Measurements from ENCODE around the gene P2RX5. TPM values are rescaled to one million over a fixed set of nuclear protein-coding genes. Genes with fewer than 3 reads are reported as not detected.

P2RX5 gene
- total RNA-seq, 1 experiment from 2014 or later, result 8.8 TPM

GRCh38 chr17:3655766-3656165, 40.2 kb downstream of the P2RX5 start:
- ATAC-seq, result no peak
- no peak overlapping the region for H3K4me3 Mint-ChIP-seq
- 0 out of 2 replicates have a peak overlapping the region, but pooled peaks have one; percentile 41 for H3K27ac Mint-ChIP-seq
- no peaks in the 10 kb centered on the region for H3K9me3 Mint-ChIP-seq
- ChIA-PET POLR2A (no interaction called here), CTCF (interaction anchor here (0.6 to 2.5 kb wide), 2 partner anchors 27 to 36 kb away, joined by 3 to 5 read pairs; no protein-coding TSS in a partner anchor)
- no peaks in the 10 kb centered on the region for H3K4me1 Mint-ChIP-seq
- H3K36me3 Mint-ChIP-seq, result no peaks in the 10 kb centered on the region
- DNase-seq (ENCODE audit: low spot score), result no peak
- H3K27me3 Mint-ChIP-seq (ENCODE audit: low read depth), result no peaks in the 10 kb centered on the region
- TF ChIP-seq FOXP1 (CRISPR knock-in tag; IDR thresholded peaks at IDR 0.05; ENCODE audit: borderline replicate concordance) (no peak), FOXK1 (CRISPR knock-in tag; IDR thresholded peaks at IDR 0.05) (no peak), ZNF281 (CRISPR knock-in tag; IDR thresholded peaks at IDR 0.05) (no peak), ESRRA (CRISPR knock-in tag; IDR thresholded peaks at IDR 0.05; ENCODE audit: borderline replicate concordance) (no peak), CBFB (CRISPR knock-in tag; IDR thresholded peaks at IDR 0.05; ENCODE audit: low read depth) (no peak), USF1 (CRISPR knock-in tag; IDR thresholded peaks at IDR 0.05) (no peak), CREM (CRISPR knock-in tag; IDR thresholded peaks at IDR 0.05) (no peak), CDX4 (CRISPR knock-in tag; IDR thresholded peaks at IDR 0.05; ENCODE audit: borderline replicate concordance) (no peak), CREB1 (CRISPR knock-in tag; IDR thresholded peaks at IDR 0.05) (no peak), ETV6 (CRISPR knock-in tag; IDR thresholded peaks at IDR 0.05) (no peak), SMAD3 (CRISPR knock-in tag; IDR thresholded peaks at IDR 0.05; ENCODE audit: borderline replicate concordance) (no peak), ZBTB21 (CRISPR knock-in tag; IDR thresholded peaks at IDR 0.05; ENCODE audit: borderline replicate concordance) (no peak), NR1H2 (CRISPR knock-in tag; IDR thresholded peaks at IDR 0.05) (no peak), RELA (CRISPR knock-in tag; IDR thresholded peaks at IDR 0.05; ENCODE audit: borderline replicate concordance) (no peak), IRF2 (CRISPR knock-in tag; IDR thresholded peaks at IDR 0.05; ENCODE audit: borderline replicate concordance, low read depth) (no peak), NFATC4 (CRISPR knock-in tag; IDR thresholded peaks at IDR 0.05) (no peak), GTF2I (CRISPR knock-in tag; conservative IDR thresholded peaks at IDR 0.05) (no peak)

- DNase-seq (ENCODE audit: low spot score), result peak; percentile 58
- peaks cover 7% of the 10 kb centered on the region; the same call in 1 of the 2 replicates for H3K36me3 Mint-ChIP-seq
- TF ChIP-seq NFE2L1 (CRISPR knock-in tag; IDR thresholded peaks at IDR 0.05), result no peak
- no peak for TF ChIP-seq SMAD4 (CRISPR knock-in tag; IDR thresholded peaks at IDR 0.05)
- TF ChIP-seq FOXJ3 (CRISPR knock-in tag; IDR thresholded peaks at IDR 0.05; ENCODE audit: borderline replicate concordance), result no peak
- TF ChIP-seq ATF6 (CRISPR knock-in tag; IDR thresholded peaks at IDR 0.05), result no peak
- no peak for TF ChIP-seq ZNF232 (CRISPR knock-in tag; IDR thresholded peaks at IDR 0.05)
- TF ChIP-seq ATF2 (CRISPR knock-in tag; IDR thresholded peaks at IDR 0.05; ENCODE audit: borderline replicate concordance, low read depth), result no peak
- TF ChIP-seq CREB1 (CRISPR knock-in tag; IDR thresholded peaks at IDR 0.05), result no peak
- POLR2A ChIA-PET, result interaction anchor here (0.6 to 1.4 kb wide), 4 partner anchors 12 to 859 kb away, joined by 3 to 10 read pairs (median 3); partner anchors contain the start of genes CTNS, P2RX5 and SHPK
- H3K4me1 Mint-ChIP-seq, result no peaks in the 10 kb centered on the region
- peak; percentile 93 for ATAC-seq
- H3K4me3 Mint-ChIP-seq, result no peak overlapping the region
- H3K9me3 Mint-ChIP-seq, result no peaks in the 10 kb centered on the region
- H3K27ac Mint-ChIP-seq, result peak overlapping the region; percentile 17; the same call in 1 of the 2 replicates
- CTCF ChIA-PET, result interaction anchor here (0.6 to 2.9 kb wide), 11 partner anchors 9 to 600 kb away, joined by 3 to 25 read pairs (median 6); partner anchors contain the start of genes CTNS, P2RX5 and SHPK
- H3K27me3 Mint-ChIP-seq (ENCODE audit: low read depth), result no peaks in the 10 kb centered on the region
These were observed 48.0 kb downstream of the P2RX5 start for GRCh38 chr17:3647769-3648555.

All from WTC11 (cell line).